Measurements from ENCODE around the gene BMF.

DNA sequence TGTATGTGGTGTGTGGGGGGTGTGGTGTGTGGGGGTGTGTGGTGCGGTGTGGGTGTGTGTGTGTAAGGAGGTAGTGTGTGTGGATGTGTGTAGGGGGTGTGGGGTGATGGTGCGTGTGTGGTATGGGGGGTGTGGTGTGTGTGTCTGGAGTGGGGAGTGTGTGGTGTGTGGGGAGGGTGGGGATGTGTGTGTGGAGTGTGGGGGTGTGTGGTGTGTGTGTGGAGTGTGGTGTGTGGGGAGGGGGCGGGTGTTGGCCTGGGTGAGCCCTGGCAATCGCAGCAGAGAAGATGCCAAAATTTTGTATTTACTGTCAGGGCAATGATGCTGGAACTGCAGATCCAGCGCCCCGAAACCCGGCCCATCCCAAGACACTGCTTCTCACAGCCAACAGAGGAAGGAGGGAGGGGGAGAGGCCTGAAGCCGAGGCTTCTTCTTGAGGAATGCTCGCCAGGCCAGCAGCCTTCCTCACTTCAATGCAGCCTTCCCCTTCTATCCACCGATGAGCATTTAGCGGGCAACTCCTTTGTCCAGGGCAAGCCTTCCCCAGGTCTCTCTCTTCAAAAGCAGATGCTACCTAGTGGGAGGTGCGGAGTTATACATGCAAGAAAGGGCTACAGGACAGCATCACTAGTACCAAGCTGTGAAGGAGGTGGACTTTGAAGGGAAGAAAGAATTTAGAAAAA, 57.8 kb downstream of the BMF start:
- TF ChIP-seq POLR2A (IDR thresholded peaks at IDR 0.05) = no peak
- TF ChIP-seq, protein P1, sequence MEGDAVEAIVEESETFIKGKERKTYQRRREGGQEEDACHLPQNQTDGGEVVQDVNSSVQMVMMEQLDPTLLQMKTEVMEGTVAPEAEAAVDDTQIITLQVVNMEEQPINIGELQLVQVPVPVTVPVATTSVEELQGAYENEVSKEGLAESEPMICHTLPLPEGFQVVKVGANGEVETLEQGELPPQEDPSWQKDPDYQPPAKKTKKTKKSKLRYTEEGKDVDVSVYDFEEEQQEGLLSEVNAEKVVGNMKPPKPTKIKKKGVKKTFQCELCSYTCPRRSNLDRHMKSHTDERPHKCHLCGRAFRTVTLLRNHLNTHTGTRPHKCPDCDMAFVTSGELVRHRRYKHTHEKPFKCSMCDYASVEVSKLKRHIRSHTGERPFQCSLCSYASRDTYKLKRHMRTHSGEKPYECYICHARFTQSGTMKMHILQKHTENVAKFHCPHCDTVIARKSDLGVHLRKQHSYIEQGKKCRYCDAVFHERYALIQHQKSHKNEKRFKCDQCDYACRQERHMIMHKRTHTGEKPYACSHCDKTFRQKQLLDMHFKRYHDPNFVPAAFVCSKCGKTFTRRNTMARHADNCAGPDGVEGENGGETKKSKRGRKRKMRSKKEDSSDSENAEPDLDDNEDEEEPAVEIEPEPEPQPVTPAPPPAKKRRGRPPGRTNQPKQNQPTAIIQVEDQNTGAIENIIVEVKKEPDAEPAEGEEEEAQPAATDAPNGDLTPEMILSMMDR (IDR thresholded peaks at IDR 0.05) = no peak
